ENCODE measurements around the gene VPS36.
A peak's percentile ranks its signal among the peaks of the same experiment; 100 is the strongest.
"Not testable (repeated sequence)": the region's sequence is repeated elsewhere in the genome, so short reads cannot be mapped to it uniquely, and the experiment has no call there.

The VPS36 gene

GRCh38 chr13:52450012-52450792, at the start of gene VPS36:
Gene VPS36 (minus strand): TSS chr13:52450634. CDS start chr13:52450594, 40 bp downstream.
- peak; percentile 84 for DNase-seq

DNA sequence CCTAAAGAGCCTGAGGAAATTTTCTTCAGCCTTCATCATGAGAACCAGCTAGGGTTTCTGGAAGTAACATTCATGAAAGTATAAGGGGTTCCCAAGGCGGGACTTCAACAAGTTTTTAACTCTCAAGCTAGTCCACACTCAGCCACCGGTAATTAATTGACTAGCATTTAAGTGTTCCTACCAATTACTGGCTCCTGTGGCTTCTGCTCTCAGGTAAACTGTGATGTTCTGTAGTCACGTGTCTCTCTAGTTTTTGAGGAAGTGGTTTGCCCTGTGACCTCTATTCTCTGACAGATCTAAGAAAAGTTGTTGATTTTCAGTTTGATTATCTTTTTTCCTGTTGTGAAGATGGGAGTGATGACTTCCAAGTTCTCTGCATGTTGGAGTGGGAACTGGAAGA, 47.5 kb upstream of the VPS36 start:
- DNase-seq = not testable (repeated sequence)

GRCh38 chr13:52494241-52494640, 43.8 kb upstream of the VPS36 start:
- DNase-seq = not testable (repeated sequence)

DNA sequence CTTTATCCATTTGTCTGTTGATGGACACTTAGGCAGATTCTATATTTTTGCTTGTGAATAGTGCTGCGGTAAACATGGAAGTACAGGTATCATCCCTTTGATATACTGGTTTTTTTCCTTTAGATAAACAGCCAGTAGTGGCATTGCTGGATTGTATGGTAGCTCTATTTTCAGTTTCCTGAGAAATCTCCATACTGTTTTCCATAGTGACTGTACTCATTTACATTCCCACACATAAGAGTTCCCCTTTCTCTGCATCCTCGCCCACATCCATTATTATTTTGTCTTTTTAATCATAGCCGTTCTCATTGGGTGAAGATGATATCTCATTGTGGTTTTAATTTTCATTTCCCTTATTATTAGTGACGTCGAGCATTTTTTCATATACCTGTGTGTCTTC, 40.6 kb upstream of the VPS36 start:
- DNase-seq = not testable (repeated sequence)

- not testable (repeated sequence) for DNase-seq
These were observed 38.3 kb upstream of the VPS36 start for GRCh38 chr13:52488763-52489162.

GRCh38 chr13:52487078-52487477, 36.6 kb upstream of the VPS36 start:
- not testable (repeated sequence) for DNase-seq

GRCh38 chr13:52480677-52481428, 30.4 kb upstream of the VPS36 start:
- not testable (repeated sequence) for DNase-seq

GRCh38 chr13:52468487-52468886, 18.1 kb upstream of the VPS36 start:
- DNase-seq = not testable (repeated sequence)

GRCh38 chr13:52463526-52463925, 13.1 kb upstream of the VPS36 start:
- DNase-seq = no peak

GRCh38 chr13:52461265-52461664, 10.8 kb upstream of the VPS36 start:
- no peak for DNase-seq

- no peak for DNase-seq
These were observed 9.2 kb upstream of the VPS36 start for GRCh38 chr13:52459668-52460067.

DNA sequence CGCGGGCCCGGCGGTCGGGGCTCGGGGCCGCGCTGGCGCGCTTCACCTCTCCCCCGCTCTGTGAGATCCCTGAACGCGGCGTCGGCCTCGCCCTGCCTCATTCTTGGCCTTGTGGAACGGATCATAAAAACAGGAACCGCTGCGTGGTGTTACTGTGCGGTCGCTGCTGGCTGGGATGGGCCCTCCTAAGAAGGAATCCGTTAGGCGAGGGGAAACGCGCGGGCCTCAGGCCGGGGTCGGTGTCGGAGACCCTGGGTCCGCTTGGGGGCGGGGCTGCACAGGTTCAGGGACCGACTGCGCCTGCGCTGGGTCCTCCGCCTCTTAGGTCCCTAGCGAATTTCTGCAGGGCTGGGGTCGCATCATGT, 5.2 kb upstream of the VPS36 start:
- peak; percentile 31 for DNase-seq

DNA sequence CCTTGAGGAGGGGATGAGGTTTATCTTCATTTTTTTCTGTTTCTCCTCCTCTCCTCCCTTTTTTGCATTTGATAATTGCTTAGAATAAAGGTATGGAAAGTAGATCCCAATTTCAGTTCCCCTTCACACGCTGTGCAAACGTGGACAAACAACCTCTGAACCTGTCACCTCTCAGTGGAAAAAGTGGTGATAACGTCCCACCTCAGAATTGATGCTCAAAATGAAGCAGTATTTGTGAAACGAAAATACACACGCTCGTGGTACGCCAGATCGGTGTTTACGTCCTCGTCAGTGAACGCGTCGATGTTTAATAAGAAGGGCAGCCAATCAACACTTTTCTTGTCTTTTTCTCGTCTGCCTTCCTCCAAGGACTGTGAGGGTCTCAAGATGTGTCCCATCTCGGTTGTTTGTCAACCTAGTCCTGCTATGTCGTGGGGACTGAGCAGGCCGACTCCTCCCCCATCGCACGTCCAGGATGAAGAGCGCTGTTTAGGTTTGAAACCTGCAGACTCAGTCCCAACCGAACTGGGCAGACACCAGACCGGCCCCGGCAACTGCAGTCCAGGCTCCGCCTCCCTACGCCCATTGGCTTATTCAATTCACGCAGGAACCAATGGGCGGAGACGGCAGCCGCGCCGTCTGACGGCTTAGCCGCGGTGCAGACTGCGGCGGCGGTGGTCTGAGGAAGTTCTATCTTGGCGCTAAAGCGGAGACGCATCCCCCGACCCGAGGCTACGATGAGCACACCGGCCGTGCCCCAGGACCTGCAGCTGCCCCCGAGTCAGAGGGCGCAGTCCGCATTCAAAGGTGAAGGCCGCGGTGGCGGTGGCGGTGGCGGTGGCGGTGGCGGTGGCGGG, 4.6 kb upstream of the VPS36 start, which contains the start of gene CKAP2:
TSS of gene CKAP2 (plus strand) at position 659 of the 857 bp plus-strand sequence. CDS start at position 738, 79 bp downstream.
- peak; percentile 81 for DNase-seq

DNA sequence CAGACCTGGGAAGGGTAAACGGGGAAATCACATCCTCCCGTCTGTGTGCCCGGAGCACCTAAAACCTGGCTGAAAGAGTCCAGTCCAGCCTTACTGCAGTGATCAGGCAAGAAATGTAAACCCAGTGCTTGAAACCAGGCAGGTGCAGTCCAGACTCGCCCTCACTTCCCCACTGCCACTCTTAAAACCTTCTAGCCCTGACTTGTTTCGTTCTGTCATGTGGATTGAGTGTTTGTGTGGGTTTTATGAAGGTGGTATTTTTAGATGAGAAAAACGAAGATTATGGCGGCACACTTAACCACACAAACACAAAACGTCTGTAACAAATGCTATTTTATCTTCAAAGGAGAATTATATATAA, 4.0 kb upstream of the VPS36 start:
- DNase-seq = no peak

GRCh38 chr13:52452470-52452869, 2.0 kb upstream of the VPS36 start:
- DNase-seq = no peak

GRCh38 chr13:52451135-52451804, 836 bp upstream of the VPS36 start:
- no peak for DNase-seq

- DNase-seq = no peak
These were observed 321 bp upstream of the VPS36 start for GRCh38 chr13:52450793-52451116.

DNA sequence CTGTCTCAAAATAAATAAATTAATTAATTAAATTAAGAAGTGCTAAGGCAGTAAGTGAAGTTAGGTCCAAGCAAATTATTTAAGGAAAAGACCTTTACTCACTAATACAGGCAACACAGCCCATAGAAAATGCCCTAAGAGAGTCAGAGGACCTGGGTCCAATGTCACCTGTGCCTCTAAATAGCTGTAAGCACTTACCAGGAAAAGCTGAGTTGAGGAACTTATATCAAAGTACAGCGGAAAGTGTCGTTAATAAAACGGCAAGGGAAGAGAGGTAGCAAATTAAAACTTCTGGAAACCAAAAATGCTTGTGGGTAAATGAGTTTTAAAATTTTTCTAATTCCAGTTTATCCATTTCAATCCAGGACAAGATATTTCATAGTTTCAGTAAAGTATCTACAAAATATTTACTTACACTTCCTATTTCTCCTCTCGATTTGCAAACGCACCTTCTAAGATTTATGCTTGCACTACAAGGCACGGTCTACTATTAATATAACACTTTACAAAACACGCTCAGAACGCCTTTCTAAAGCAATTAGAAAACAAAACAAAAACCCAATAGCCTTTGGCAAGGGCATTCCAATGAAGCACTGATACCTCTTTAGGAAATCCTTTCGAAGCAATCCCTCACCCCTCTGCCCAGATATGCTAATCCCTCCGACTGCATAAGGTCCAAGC, 963 bp downstream of the VPS36 start:
- DNase-seq = no peak

DNA sequence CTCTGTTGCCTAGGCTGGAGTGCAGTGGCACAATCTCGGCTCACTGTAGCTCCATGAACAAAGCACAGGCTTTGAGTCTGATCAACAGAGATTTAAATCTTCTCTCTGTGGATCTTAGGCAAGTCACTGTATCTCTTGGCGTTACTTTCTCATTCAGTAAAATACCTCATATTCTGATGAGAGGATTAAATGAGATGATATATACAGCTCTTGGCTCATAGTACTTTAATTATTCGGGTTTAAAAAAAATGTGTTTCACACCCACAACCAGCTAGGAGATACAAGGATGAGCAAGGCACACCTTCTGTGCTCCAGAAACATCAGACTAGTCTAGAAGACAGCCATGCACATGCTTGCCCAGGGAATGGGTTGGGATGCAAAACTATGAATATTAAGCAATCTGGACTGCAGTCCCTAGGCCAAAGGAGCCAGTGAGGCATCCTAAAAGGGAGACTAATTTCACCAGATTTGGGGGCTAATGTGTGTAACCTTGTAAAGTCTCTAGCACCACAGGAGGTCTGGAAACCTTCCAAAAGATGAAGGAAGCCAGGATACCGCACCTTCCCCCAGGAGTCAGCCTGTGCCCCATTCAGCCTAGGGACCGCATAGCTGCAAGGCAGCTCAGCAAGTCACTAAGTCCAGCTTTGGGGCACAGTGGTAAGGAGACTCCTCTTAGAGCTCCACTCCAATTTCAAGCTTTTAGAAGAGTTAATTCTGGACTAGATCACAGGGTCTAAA, 2.5 kb downstream of the VPS36 start:
- DNase-seq = no peak

- no peak for DNase-seq
These were observed 3.1 kb downstream of the VPS36 start for GRCh38 chr13:52447354-52447753.

- DNase-seq = no peak
These were observed 4.2 kb downstream of the VPS36 start for GRCh38 chr13:52446265-52446664.
